T-helper 2 cell treated with Interferon-gamma antibody and Interleukin-4, amounts not matched to agents 5 μg/mL and 100 μg/mL, for 36 hours (primary cell): ENCODE data around the gene APP.
"Not testable (repeated sequence)": the region's sequence is repeated elsewhere in the genome, so short reads cannot be mapped to it uniquely, and the experiment has no call there.

ENCODE experiments used
- DNase-seq: peaks from one replicate; pipeline ENCODE4 v3.0.0; 2021; ENCODE audit warnings: low spot score
- H3K27ac Mint-ChIP-seq: one replicate; pipeline ENCODE4 v1.8.0; 2021; ENCODE audit warnings: mild to moderate bottlenecking, mixed read lengths
- H3K27me3 Mint-ChIP-seq: one replicate; pipeline ENCODE4 v1.8.0; 2021; ENCODE audit warnings: low read depth, mixed read lengths
- H3K36me3 Mint-ChIP-seq: one replicate; pipeline ENCODE4 v1.8.0; 2021; ENCODE audit warnings: low read depth, mixed read lengths
- H3K4me1 Mint-ChIP-seq: one replicate; pipeline ENCODE4 v1.8.0; 2021; ENCODE audit warnings: low read depth, mixed read lengths
- H3K4me3 Mint-ChIP-seq: one replicate; pipeline ENCODE4 v1.8.0; 2022; ENCODE audit warnings: mild to moderate bottlenecking, moderate library complexity, mixed read lengths
- H3K9me3 Mint-ChIP-seq: one replicate; pipeline ENCODE4 v1.8.0; 2021; ENCODE audit warnings: mixed read lengths

The APP gene

GRCh38 chr21:26091480-26092018 lies 79.0 kb downstream of the APP start:
- DNase-seq: no peak
- Mint-ChIP-seq H3K36me3 (peaks cover 8% of the 10 kb centered on the region), H3K27ac (no peak overlapping the region), H3K27me3 (no peaks in the 10 kb centered on the region), H3K4me3 (no peak overlapping the region), H3K4me1 (peaks cover 5% of the 10 kb centered on the region), H3K9me3 (no peaks in the 10 kb centered on the region)

- no peak for DNase-seq
- H3K36me3 Mint-ChIP-seq: peaks cover 11% of the 10 kb centered on the region
- no peaks in the 10 kb centered on the region for H3K27me3 Mint-ChIP-seq
- no peak overlapping the region for H3K27ac Mint-ChIP-seq
- no peak overlapping the region for H3K4me3 Mint-ChIP-seq
- H3K9me3 Mint-ChIP-seq: no peaks in the 10 kb centered on the region
- peaks cover 5% of the 10 kb centered on the region for H3K4me1 Mint-ChIP-seq
Observed at GRCh38 chr21:26089730-26090129, 80.8 kb downstream of the APP start.

GRCh38 chr21:26087223-26087918 lies 83.2 kb downstream of the APP start:
- Mint-ChIP-seq H3K9me3 (no peaks in the 10 kb centered on the region), H3K27ac (no peak overlapping the region), H3K36me3 (peaks cover 13% of the 10 kb centered on the region), H3K4me1 (peaks cover 13% of the 10 kb centered on the region), H3K4me3 (no peak overlapping the region), H3K27me3 (no peaks in the 10 kb centered on the region)
- no peak for DNase-seq

GRCh38 chr21:26085882-26086281 lies 84.7 kb downstream of the APP start:
- Mint-ChIP-seq H3K27me3 (no peaks in the 10 kb centered on the region), H3K4me3 (no peak overlapping the region), H3K4me1 (peaks cover 13% of the 10 kb centered on the region), H3K27ac (no peak overlapping the region), H3K36me3 (peaks cover 13% of the 10 kb centered on the region), H3K9me3 (no peaks in the 10 kb centered on the region)
- DNase-seq: no peak

GRCh38 chr21:26085127-26085526 lies 85.4 kb downstream of the APP start:
- Mint-ChIP-seq H3K36me3 (peaks cover 13% of the 10 kb centered on the region), H3K4me3 (no peak overlapping the region), H3K4me1 (peaks cover 13% of the 10 kb centered on the region), H3K27ac (no peak overlapping the region), H3K9me3 (no peaks in the 10 kb centered on the region), H3K27me3 (no peaks in the 10 kb centered on the region)
- DNase-seq: no peak

GRCh38 chr21:26082549-26082948 lies 88.0 kb downstream of the APP start:
- no peak for DNase-seq
- Mint-ChIP-seq H3K4me3 (no peak overlapping the region), H3K27me3 (no peaks in the 10 kb centered on the region), H3K4me1 (peaks cover 9% of the 10 kb centered on the region), H3K36me3 (peaks cover 5% of the 10 kb centered on the region), H3K27ac (no peak overlapping the region), H3K9me3 (no peaks in the 10 kb centered on the region)

- not testable (repeated sequence) for H3K9me3 Mint-ChIP-seq, H3K36me3 Mint-ChIP-seq, H3K4me3 Mint-ChIP-seq, H3K27ac Mint-ChIP-seq, DNase-seq, H3K4me1 Mint-ChIP-seq, H3K27me3 Mint-ChIP-seq
Observed at GRCh38 chr21:26081175-26081760, 89.3 kb downstream of the APP start.

GRCh38 chr21:26080211-26080610 lies 90.4 kb downstream of the APP start:
- H3K4me1 Mint-ChIP-seq: peaks cover 9% of the 10 kb centered on the region

GRCh38 chr21:26079366-26079765 lies 91.2 kb downstream of the APP start:
- no peaks in the 10 kb centered on the region for H3K27me3 Mint-ChIP-seq
- DNase-seq: no peak
- H3K9me3 Mint-ChIP-seq: no peaks in the 10 kb centered on the region
- no peaks in the 10 kb centered on the region for H3K36me3 Mint-ChIP-seq
- H3K27ac Mint-ChIP-seq: no peak overlapping the region
- no peak overlapping the region for H3K4me3 Mint-ChIP-seq
- peaks cover 9% of the 10 kb centered on the region for H3K4me1 Mint-ChIP-seq

More at GRCh38 chr21:26080211-26080610, 90.4 kb downstream of the APP start:
- no peak for DNase-seq
- Mint-ChIP-seq H3K27me3 (no peaks in the 10 kb centered on the region), H3K9me3 (no peaks in the 10 kb centered on the region), H3K27ac (no peak overlapping the region), H3K36me3 (peaks cover 4% of the 10 kb centered on the region), H3K4me3 (no peak overlapping the region)

- Mint-ChIP-seq H3K4me1 (peaks cover under 1% of the 10 kb centered on the region), H3K36me3 (no peaks in the 10 kb centered on the region), H3K27me3 (no peaks in the 10 kb centered on the region), H3K27ac (no peak overlapping the region), H3K9me3 (no peaks in the 10 kb centered on the region), H3K4me3 (no peak overlapping the region)
- DNase-seq: no peak
Observed at GRCh38 chr21:26077521-26077920, 93.0 kb downstream of the APP start.

GRCh38 chr21:26072666-26073615 lies 97.6 kb downstream of the APP start:
- no peaks in the 10 kb centered on the region for H3K27me3 Mint-ChIP-seq
- H3K9me3 Mint-ChIP-seq: no peaks in the 10 kb centered on the region
- H3K4me3 Mint-ChIP-seq: no peak overlapping the region
- no peaks in the 10 kb centered on the region for H3K36me3 Mint-ChIP-seq
- peaks cover 32% of the 10 kb centered on the region for H3K4me1 Mint-ChIP-seq
- H3K27ac Mint-ChIP-seq: no peak overlapping the region
- no peak for DNase-seq

GRCh38 chr21:26070822-26071425 lies 99.6 kb downstream of the APP start:
- H3K27ac Mint-ChIP-seq: peak overlapping the region; percentile 86
- H3K36me3 Mint-ChIP-seq: no peaks in the 10 kb centered on the region
- H3K9me3 Mint-ChIP-seq: no peaks in the 10 kb centered on the region
- H3K4me3 Mint-ChIP-seq: peak overlapping the region; percentile 78
- H3K27me3 Mint-ChIP-seq: no peaks in the 10 kb centered on the region
- peaks cover 38% of the 10 kb centered on the region for H3K4me1 Mint-ChIP-seq
- peak; percentile 25 for DNase-seq

GRCh38 chr21:26070121-26070520 lies 100.4 kb downstream of the APP start:
- peaks cover 38% of the 10 kb centered on the region for H3K4me1 Mint-ChIP-seq
- H3K27ac Mint-ChIP-seq: peak overlapping the region; percentile 86
- H3K9me3 Mint-ChIP-seq: no peaks in the 10 kb centered on the region
- no peaks in the 10 kb centered on the region for H3K36me3 Mint-ChIP-seq
- peak overlapping the region; percentile 78 for H3K4me3 Mint-ChIP-seq
- DNase-seq: no peak
- no peaks in the 10 kb centered on the region for H3K27me3 Mint-ChIP-seq
